HepG2 (cell line): ENCODE data around the gene COQ8A. TPM values are rescaled to one million over a fixed set of nuclear protein-coding genes. Genes with fewer than 3 reads are reported as not detected.

Experiments
- ADNP ChIP-seq: sonication (generic); formaldehyde crosslinking; IDR thresholded peaks from 2 replicates; pipeline ENCODE4 v1.4.0; 2020; ENCODE audit warnings: missing genetic modification reagents
- CBX5 ChIP-seq: sonication (generic); formaldehyde crosslinking; IDR thresholded peaks from 2 replicates; pipeline ENCODE4 v1.4.0; 2020; ENCODE audit warnings: missing genetic modification reagents, borderline replicate concordance
- CTCF ChIP-seq: sonication (generic); formaldehyde crosslinking; IDR thresholded peaks from 2 replicates; pipeline ENCODE4 v1.5.0; 2020; ENCODE audit warnings: mild to moderate bottlenecking, missing genetic modification reagents, moderate library complexity
- ELF4 ChIP-seq: sonication (generic); formaldehyde crosslinking; IDR thresholded peaks from 2 replicates; pipeline ENCODE4 v1.5.0; 2020; ENCODE audit warnings: missing genetic modification reagents, mild to moderate bottlenecking, moderate library complexity, borderline replicate concordance
- GABPB1 ChIP-seq: IDR thresholded peaks from 2 replicates; pipeline ENCODE4 v1.6.1; 2016; ENCODE audit warnings: mild to moderate bottlenecking, missing genetic modification reagents, moderate library complexity, missing compliant biosample characterization
- HOXA9 ChIP-seq: sonication (generic); formaldehyde crosslinking; IDR thresholded peaks from 2 replicates; pipeline ENCODE4 v1.8.1; 2022; ENCODE audit warnings: missing genetic modification reagents, mild to moderate bottlenecking, moderate library complexity, borderline replicate concordance
- JARID2 ChIP-seq: sonication (generic); formaldehyde crosslinking; IDR thresholded peaks from 2 replicates; pipeline ENCODE4 v1.8.1; 2023; ENCODE audit warnings: missing genetic modification reagents, inconsistent platforms; ENCODE audit not compliant: insufficient replicate concordance
- KLF12 ChIP-seq: sonication (generic); formaldehyde crosslinking; IDR thresholded peaks from 2 replicates; pipeline ENCODE4 v1.4.0; 2020; ENCODE audit warnings: missing genetic modification reagents, borderline replicate concordance
- MATR3 ChIP-seq: sonication (generic); formaldehyde crosslinking; IDR thresholded peaks from 2 replicates; pipeline ENCODE4 v1.4.0; 2020; ENCODE audit warnings: missing genetic modification reagents
- NONO ChIP-seq, 2 experiments: fragments of 450-650 bp in 1 of 2; sonication (generic) in 1 of 2; formaldehyde crosslinking in 1 of 2; IDR thresholded peaks in 1 of 2; conservative IDR thresholded peaks in 1 of 2; 2 replicates each; pipeline versions ENCODE4 v1.6.1 to v1.8.0; 2017 to 2022; ENCODE audit warnings: mild to moderate bottlenecking in 1 of 2, missing genetic modification reagents in 1 of 2, moderate library complexity in 1 of 2
- PITX1 ChIP-seq: sonication (generic); formaldehyde crosslinking; IDR thresholded peaks from 2 replicates; pipeline ENCODE4 v1.5.1; 2020; ENCODE audit warnings: mild to moderate bottlenecking, missing genetic modification reagents
- POGK ChIP-seq: sonication (generic); formaldehyde crosslinking; conservative IDR thresholded peaks from 2 replicates; pipeline ENCODE4 v1.8.0; 2022; ENCODE audit warnings: mild to moderate bottlenecking, moderate library complexity, missing genetic modification reagents
- SAP130 ChIP-seq: IDR thresholded peaks from 2 replicates; pipeline ENCODE4 v1.6.1; 2016; ENCODE audit warnings: low read depth
- SIX4 ChIP-seq: sonication (generic); formaldehyde crosslinking; IDR thresholded peaks from 2 replicates; pipeline ENCODE4 v1.4.0; 2020; ENCODE audit warnings: missing genetic modification reagents
- TGIF2 ChIP-seq: IDR thresholded peaks from 2 replicates; pipeline ENCODE4 v1.6.1; 2016; ENCODE audit warnings: control low read depth, missing compliant biosample characterization
- ZNF280B ChIP-seq: sonication (generic); formaldehyde crosslinking; IDR thresholded peaks from 2 replicates; pipeline ENCODE4 v1.5.0; 2020; ENCODE audit warnings: missing genetic modification reagents, mild to moderate bottlenecking, borderline replicate concordance
- ZNF460 ChIP-seq: sonication (generic); formaldehyde crosslinking; IDR thresholded peaks from 2 replicates; pipeline ENCODE4 v1.5.1; 2020; ENCODE audit warnings: missing genetic modification reagents, mild to moderate bottlenecking, borderline replicate concordance
- polyA plus RNA-seq, 8 experiments: library from polyadenylated mRNA; depleted of rRNA in 3 of 8; stranded (reverse) in 7 of 8; unstranded in 1 of 8; fragments of >200 nt; fragmentation: Illumina TruSeq in 4 of 8; extraction: Trizol in 4 of 8; gene quantifications; 2 replicates each; pipeline versions ENCODE4 v1.2.1 to v1.2.3, GENCODE V29; 2011 to 2016; ENCODE audit warnings: low read depth in 4 of 8, missing spikeins in 1 of 8, mixed read lengths in 1 of 8; ENCODE audit not compliant: insufficient read depth in 1 of 8
- total RNA-seq, 5 experiments: library from RNA; depleted of rRNA; stranded (reverse); fragments of >200 nt; fragmentation: Illumina TruSeq; extraction: Trizol; gene quantifications; 2 replicates each; pipeline ENCODE4 v1.2.3, GENCODE V29; 2016; ENCODE audit warnings: low read depth in 1 of 5
- TF ChIP-seq, protein P1 (sequence below): sonication (generic); formaldehyde crosslinking; IDR thresholded peaks from 2 replicates; pipeline ENCODE4 v1.8.1; 2023; ENCODE audit warnings: mild to moderate bottlenecking, inconsistent platforms, moderate library complexity, missing genetic modification reagents, borderline replicate concordance
- TF ChIP-seq, protein P2 (sequence below): sonication (generic); formaldehyde crosslinking; IDR thresholded peaks from 2 replicates; pipeline ENCODE4 v1.5.0; 2020; ENCODE audit warnings: missing genetic modification reagents, mild to moderate bottlenecking, borderline replicate concordance
- TF ChIP-seq, protein P3 (sequence below): sonication (generic); formaldehyde crosslinking; IDR thresholded peaks from 2 replicates; pipeline ENCODE4 v1.4.0; 2020; ENCODE audit warnings: missing genetic modification reagents

COQ8A gene
- total and polyA plus RNA-seq, 2 of the 13 experiments (the other 11 are each of a cell fraction or from before 2014, with no cell fraction given) = 60.4 to 88.7 TPM

GRCh38 chr1:226912587-226913176 is 27.4 kb upstream of the COQ8A start (continued):
- no peak for TF ChIP-seq KLF12
- TF ChIP-seq PITX1 = no peak
- TF ChIP-seq SIX4 (CRISPR knock-in tag) = no peak
- TF ChIP-seq ELF4 (CRISPR knock-in tag) = no peak
- TF ChIP-seq POGK (CRISPR knock-in tag) = 0 out of 2 replicates have a peak, but pooled peaks have one; percentile 28
- no peak for TF ChIP-seq HOXA9
- peak; percentile 53; the same call in 1 of the 2 replicates for TF ChIP-seq ZNF280B (CRISPR knock-in tag)
- no peak for TF ChIP-seq MATR3 (CRISPR knock-in tag)
- TF ChIP-seq JARID2 = no peak
- TF ChIP-seq, protein P1, sequence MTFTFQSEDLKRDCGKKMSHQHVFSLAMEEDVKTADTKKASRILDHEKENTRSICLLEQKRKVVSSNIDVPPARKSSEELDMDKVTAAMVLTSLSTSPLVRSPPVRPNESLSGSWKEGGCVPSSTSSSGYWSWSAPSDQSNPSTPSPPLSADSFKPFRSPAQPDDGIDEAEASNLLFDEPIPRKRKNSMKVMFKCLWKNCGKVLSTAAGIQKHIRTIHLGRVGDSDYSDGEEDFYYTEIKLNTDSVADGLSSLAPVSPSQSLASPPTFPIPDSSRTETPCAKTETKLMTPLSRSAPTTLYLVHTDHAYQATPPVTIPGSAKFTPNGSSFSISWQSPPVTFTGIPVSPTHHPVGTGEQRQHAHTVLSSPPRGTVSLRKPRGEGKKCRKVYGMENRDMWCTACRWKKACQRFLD (CRISPR knock-in tag) = no peak
- TF ChIP-seq, protein P2, sequence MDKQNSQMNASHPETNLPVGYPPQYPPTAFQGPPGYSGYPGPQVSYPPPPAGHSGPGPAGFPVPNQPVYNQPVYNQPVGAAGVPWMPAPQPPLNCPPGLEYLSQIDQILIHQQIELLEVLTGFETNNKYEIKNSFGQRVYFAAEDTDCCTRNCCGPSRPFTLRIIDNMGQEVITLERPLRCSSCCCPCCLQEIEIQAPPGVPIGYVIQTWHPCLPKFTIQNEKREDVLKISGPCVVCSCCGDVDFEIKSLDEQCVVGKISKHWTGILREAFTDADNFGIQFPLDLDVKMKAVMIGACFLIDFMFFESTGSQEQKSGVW = no peak
- no peak; the same call in 1 of the 2 replicates for TF ChIP-seq CBX5 (CRISPR knock-in tag)
- peak; percentile 62; the same call in 1 of the 2 replicates for TF ChIP-seq TGIF2 (CRISPR knock-in tag)
- TF ChIP-seq GABPB1 (CRISPR knock-in tag) = 0 out of 2 replicates have a peak, but pooled peaks have one; percentile 22
- TF ChIP-seq CTCF (CRISPR knock-in tag) = peak; percentile 100
- TF ChIP-seq NONO (IDR thresholded peaks at IDR 0.05) = no peak
- TF ChIP-seq NONO (CRISPR knock-in tag; conservative IDR thresholded peaks at IDR 0.05) = peak; percentile 29; the same call in 1 of the 2 replicates
- TF ChIP-seq, protein P3, sequence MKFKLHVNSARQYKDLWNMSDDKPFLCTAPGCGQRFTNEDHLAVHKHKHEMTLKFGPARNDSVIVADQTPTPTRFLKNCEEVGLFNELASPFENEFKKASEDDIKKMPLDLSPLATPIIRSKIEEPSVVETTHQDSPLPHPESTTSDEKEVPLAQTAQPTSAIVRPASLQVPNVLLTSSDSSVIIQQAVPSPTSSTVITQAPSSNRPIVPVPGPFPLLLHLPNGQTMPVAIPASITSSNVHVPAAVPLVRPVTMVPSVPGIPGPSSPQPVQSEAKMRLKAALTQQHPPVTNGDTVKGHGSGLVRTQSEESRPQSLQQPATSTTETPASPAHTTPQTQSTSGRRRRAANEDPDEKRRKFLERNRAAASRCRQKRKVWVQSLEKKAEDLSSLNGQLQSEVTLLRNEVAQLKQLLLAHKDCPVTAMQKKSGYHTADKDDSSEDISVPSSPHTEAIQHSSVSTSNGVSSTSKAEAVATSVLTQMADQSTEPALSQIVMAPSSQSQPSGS (CRISPR knock-in tag) = 0 out of 2 replicates have a peak, but pooled peaks have one; percentile 36
- TF ChIP-seq ADNP (CRISPR knock-in tag) = no peak
- peak; percentile 47 for TF ChIP-seq SAP130 (CRISPR knock-in tag)
- TF ChIP-seq ZNF460 = no peak
